Epithelial cell of esophagus (primary cell): ENCODE data around the gene DPYSL3.
A peak's percentile ranks its signal among the peaks of the same experiment; 100 is the strongest.

Source experiments
- DNase-seq: peaks from one replicate; pipeline ENCODE4 v3.0.0; 2010; ENCODE audit warnings: low read depth
- H3K4me3 ChIP-seq: 2 replicates; pipeline ENCODE4 v1.5.1; 2011; ENCODE audit warnings: mild to moderate bottlenecking, low read length, control low read depth
- TF ChIP-seq, protein P1 (sequence below): IDR thresholded peaks from 2 replicates; pipeline ENCODE4 v1.5.1; 2011; ENCODE audit warnings: low read depth, mild to moderate bottlenecking, low read length, control low read depth, inconsistent platforms; ENCODE audit not compliant: insufficient read depth; ENCODE audit errors: missing control alignments

The DPYSL3 gene

DNA sequence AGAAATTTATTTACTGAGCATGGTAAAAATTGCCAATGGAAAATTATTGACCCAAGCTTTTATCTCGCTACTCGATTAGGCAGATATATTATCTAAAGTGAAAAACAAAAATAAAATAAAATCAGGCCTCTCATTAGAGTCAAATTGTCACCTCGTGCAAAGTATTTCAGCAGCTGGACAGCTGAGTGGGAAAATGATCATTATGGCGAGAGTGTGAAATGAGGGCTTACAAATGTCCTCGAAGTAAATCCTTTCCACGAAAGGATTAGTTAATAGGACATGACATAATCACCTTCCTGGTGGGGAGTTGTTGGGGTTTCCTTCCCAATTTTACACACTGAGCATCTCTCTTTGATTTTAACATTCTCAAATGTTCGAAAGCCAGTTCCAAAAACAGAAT, 5.4 kb upstream of the DPYSL3 start:
- no peak for DNase-seq
- TF ChIP-seq, protein P1, sequence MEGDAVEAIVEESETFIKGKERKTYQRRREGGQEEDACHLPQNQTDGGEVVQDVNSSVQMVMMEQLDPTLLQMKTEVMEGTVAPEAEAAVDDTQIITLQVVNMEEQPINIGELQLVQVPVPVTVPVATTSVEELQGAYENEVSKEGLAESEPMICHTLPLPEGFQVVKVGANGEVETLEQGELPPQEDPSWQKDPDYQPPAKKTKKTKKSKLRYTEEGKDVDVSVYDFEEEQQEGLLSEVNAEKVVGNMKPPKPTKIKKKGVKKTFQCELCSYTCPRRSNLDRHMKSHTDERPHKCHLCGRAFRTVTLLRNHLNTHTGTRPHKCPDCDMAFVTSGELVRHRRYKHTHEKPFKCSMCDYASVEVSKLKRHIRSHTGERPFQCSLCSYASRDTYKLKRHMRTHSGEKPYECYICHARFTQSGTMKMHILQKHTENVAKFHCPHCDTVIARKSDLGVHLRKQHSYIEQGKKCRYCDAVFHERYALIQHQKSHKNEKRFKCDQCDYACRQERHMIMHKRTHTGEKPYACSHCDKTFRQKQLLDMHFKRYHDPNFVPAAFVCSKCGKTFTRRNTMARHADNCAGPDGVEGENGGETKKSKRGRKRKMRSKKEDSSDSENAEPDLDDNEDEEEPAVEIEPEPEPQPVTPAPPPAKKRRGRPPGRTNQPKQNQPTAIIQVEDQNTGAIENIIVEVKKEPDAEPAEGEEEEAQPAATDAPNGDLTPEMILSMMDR = no peak
- H3K4me3 ChIP-seq = no peak overlapping the region

DNA sequence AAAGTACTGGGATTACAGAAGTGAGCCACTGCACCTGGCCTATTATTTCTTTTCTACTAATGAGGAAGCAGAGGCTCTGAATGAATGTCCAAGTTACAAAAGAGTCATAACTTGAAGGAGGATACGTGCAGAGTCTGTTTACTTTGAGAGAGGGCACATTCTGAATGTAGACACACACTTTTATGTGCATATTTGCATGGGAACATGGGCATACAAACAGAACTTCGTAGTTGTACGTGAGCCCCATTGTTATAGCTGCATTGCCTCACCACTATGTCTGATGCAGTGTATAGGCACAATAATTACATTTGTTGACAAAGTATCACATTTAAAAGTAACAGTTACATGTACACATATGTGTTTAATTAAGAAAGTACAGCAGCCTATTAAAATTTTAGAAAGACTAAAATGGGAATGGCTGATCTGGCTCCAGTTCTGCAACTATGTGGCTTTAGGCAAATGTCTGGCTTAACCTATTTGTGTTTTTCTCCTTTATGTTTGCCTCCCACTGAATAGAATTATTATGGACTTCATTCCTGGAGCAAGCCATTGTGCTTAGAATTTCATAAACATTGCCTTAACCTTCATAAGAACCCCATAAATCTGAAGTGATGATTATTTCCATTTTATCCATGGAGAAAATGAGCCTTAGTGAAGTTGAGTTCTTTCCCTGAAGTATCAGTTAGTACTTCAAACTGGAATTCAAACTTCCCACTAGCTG, 3.0 kb upstream of the DPYSL3 start:
- no peak for DNase-seq
- TF ChIP-seq, protein P1 = no peak

DNA sequence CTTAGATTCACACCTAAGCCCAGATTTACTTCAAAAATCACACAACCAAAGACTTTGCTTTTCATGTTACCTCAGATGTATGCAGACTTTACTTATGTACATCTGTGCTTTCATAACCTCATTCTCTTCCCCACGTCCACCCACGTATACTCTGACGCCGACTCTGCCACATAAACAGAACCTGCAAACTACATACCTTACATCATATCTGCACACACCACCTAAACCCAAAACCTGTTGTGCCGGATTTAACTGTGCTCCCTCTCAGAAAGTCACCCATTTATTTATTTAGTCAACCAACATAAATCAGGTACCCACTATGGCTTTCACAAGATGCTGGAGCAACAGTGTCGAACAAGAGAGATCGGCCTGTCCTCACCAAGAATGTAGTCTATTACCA, 1.0 kb upstream of the DPYSL3 start:
- TF ChIP-seq, protein P1 = no peak
- DNase-seq = peak; percentile 40
- no peak overlapping the region for H3K4me3 ChIP-seq

More for the DNA sequence above, 3.0 kb upstream of the DPYSL3 start:
- H3K4me3 ChIP-seq = no peak overlapping the region

DNA sequence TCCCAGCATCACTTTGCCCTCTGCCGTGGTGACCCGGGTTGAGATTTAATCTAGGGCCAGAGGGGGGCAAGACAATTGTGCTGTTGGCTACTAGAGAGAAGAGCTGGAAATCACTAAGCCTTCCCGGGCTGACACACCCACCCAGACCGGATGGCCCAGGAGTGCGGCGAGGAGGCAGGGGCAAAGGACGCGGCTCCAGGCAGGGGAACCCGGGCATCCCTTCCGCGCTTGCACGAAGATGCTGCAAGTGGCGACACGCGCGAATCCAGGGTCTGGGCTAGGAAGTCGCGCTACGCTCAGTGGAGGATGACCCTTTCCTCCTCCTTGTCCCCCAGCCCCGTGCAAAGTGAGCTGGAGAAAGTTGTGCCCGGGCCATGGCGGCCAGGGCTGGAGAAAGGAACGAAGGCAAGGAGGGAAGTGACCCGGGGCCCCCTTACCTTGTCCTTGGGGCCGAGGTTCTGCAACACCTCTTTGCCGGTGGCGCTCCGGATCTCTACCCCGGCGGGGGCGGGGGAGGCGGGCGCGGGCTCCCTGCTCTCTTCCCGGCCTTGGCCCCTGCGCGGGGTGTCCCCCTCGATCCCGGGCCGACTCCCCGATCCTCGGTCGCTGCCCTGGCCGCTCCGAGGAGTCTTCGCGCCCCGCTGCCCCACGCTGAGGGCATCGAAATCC, 693 bp downstream of the DPYSL3 start:
- peak; percentile 29 for DNase-seq
- H3K4me3 ChIP-seq = peak overlapping the region; percentile 51
- TF ChIP-seq, protein P1 = no peak

DNA sequence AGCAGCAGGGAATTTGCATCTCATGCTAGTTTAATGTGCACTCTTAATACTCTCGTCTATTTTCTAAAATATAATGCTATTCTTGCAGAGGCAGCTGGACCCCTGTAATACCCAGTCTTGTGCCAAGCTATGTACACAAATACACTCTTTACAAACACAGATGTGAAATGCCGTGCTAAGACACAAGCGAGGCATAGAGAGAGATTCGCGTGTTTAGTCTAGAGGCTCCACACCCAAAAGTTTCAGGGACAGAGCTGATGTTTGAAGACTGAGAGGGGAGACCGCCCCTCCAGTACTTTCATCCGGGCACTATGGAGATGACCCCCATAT, 1.2 kb downstream of the DPYSL3 start:
- TF ChIP-seq, protein P1 = no peak
- no peak overlapping the region for H3K4me3 ChIP-seq

GRCh38 chr5:147507480-147508126, 2.3 kb downstream of the DPYSL3 start:
- no peak overlapping the region for H3K4me3 ChIP-seq
- peak; percentile 49 for DNase-seq

More for the DNA sequence above, 1.2 kb downstream of the DPYSL3 start:
- DNase-seq = no peak

More at GRCh38 chr5:147507480-147508126, 2.3 kb downstream of the DPYSL3 start:
- TF ChIP-seq, protein P1 = no peak
